ENCODE measurements around the gene FOSL2. TPM values are rescaled to one million over a fixed set of nuclear protein-coding genes. Genes with fewer than 3 reads are reported as not detected.

Gene FOSL2
- total and polyA plus RNA-seq, 10 donors = 3.2 to 134 (median 91.2) TPM

GRCh38 chr2:28399289-28399688, 6.6 kb downstream of the FOSL2 start:
- H3K4me1 ChIP-seq = peaks cover 24 to 100% (median 73%) of the 10 kb centered on the region in 6 donors
- TF ChIP-seq POLR2AphosphoS5 (IDR thresholded peaks at IDR 0.05) = peak in 1 of 3 donors; percentile 59
- no peak for TF ChIP-seq CTCF (IDR thresholded peaks at IDR 0.05 in 8 of 11, conservative IDR thresholded peaks at IDR 0.05 in 3 of 11)

GRCh38 chr2:28399956-28400355, 7.3 kb downstream of the FOSL2 start:
- Histone ChIP-seq H3K9me3 (no peaks in the 10 kb centered on the region), H3K27ac (peak overlapping the region in 1 of 8 donors; percentile 99), H3K4me3 (peak overlapping the region in 1 of 8 donors; percentile 89), H3K36me3 (peaks cover 0 to 75% (median 18%) of the 10 kb centered on the region in 6 donors), H3K4me1 (peaks cover 24 to 100% (median 77%) of the 10 kb centered on the region in 6 donors), H3K27me3 (replicated peaks in 1 of 7) (no peaks in the 10 kb centered on the region)
- peak; percentile 29 for DNase-seq
- intact Hi-C loops (cut with DNase I; ENCODE audit: low total_unique reads) = no loop called here
- no peak for TF ChIP-seq CTCF (IDR thresholded peaks at IDR 0.05 in 8 of 11, conservative IDR thresholded peaks at IDR 0.05 in 3 of 11)
- no peak for TF ChIP-seq POLR2A (IDR thresholded peaks at IDR 0.05)
- TF ChIP-seq POLR2AphosphoS5 (IDR thresholded peaks at IDR 0.05) = no peak
- 61 to 78% (median 72%) methylated on average over 6 of the region's 6 CpGs for WGBS, 5 donors

More at GRCh38 chr2:28399289-28399688, 6.6 kb downstream of the FOSL2 start:
- Histone ChIP-seq H3K4me3 (peak overlapping the region in 1 of 8 donors; percentile 89), H3K9me3 (no peaks in the 10 kb centered on the region), H3K27ac (peak overlapping the region in 5 of 8 donors; percentile 13 to 100 (median 99)), H3K36me3 (peaks cover 0 to 69% (median 12%) of the 10 kb centered on the region in 6 donors), H3K27me3 (replicated peaks in 1 of 7) (peaks cover 0 to 7% (median 0%) of the 10 kb centered on the region in 7 donors)
- WGBS, 5 donors = 89 to 93% (median 92%) methylated on average over 11 of the region's 11 CpGs
- DNase-seq = no peak
- intact Hi-C loops (cut with DNase I; ENCODE audit: low total_unique reads) = no loop called here

GRCh38 chr2:28400419-28400818, 7.8 kb downstream of the FOSL2 start:
- TF ChIP-seq POLR2A (IDR thresholded peaks at IDR 0.05) = no peak
- TF ChIP-seq CTCF (IDR thresholded peaks at IDR 0.05 in 8 of 11, conservative IDR thresholded peaks at IDR 0.05 in 3 of 11) = no peak
- TF ChIP-seq POLR2AphosphoS5 (IDR thresholded peaks at IDR 0.05) = no peak
- intact Hi-C loops (cut with DNase I; ENCODE audit: low total_unique reads) = no loop called here
- Histone ChIP-seq H3K4me3 (peak overlapping the region in 1 of 8 donors; percentile 11), H3K36me3 (peaks cover 0 to 80% (median 23%) of the 10 kb centered on the region in 6 donors), H3K9me3 (no peaks in the 10 kb centered on the region), H3K4me1 (peaks cover 25 to 100% (median 81%) of the 10 kb centered on the region in 6 donors), H3K27me3 (replicated peaks in 1 of 7) (no peaks in the 10 kb centered on the region), H3K27ac (peak overlapping the region in 1 of 8 donors; percentile 99)
- 78 to 89% (median 83%) methylated on average over 8 of the region's 8 CpGs for WGBS, 5 donors
- DNase-seq = no peak

DNA sequence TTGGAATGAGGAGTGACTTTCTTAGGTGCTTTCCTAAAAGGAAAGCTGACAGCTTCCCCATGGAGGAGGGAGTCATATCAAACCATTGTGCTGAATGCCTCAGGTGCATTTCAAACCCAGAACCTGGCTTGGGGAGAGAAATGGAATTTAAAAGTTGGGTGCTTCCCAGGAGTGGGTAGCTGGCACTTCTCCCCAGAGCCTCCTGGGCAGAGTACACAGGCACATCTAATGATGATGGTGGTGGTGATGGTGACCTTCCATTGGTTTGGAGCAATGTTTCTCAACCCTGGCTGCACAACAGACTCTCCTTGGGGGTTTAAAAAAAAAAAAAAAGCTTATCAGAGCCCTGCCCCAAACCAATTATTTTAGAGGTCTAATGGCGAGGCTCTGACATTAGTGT, 8.3 kb downstream of the FOSL2 start:
- peak overlapping the region in 1 of 8 donors; percentile 11 for H3K4me3 ChIP-seq
- no peaks in the 10 kb centered on the region for H3K27me3 ChIP-seq (replicated peaks in 1 of 7)
- H3K4me1 ChIP-seq = peaks cover 30 to 100% (median 86%) of the 10 kb centered on the region in 6 donors
- WGBS, 5 donors = 86 to 97% (median 91%) methylated on average over 1 of the region's 1 CpG
- DNase-seq = no peak
- TF ChIP-seq CTCF (IDR thresholded peaks at IDR 0.05 in 8 of 11, conservative IDR thresholded peaks at IDR 0.05 in 3 of 11) (no peak), POLR2A (IDR thresholded peaks at IDR 0.05) (no peak), POLR2AphosphoS5 (IDR thresholded peaks at IDR 0.05) (no peak)
- H3K9me3 ChIP-seq = no peaks in the 10 kb centered on the region
- intact Hi-C loops (cut with DNase I; ENCODE audit: low total_unique reads) = no loop called here
- H3K36me3 ChIP-seq = peaks cover 0 to 85% (median 28%) of the 10 kb centered on the region in 6 donors
- peak overlapping the region in 1 of 8 donors; percentile 99 for H3K27ac ChIP-seq

Measured in spleen (tissue), 11 donors.